GM12873 (cell line): ENCODE measurements around the gene NCR2.

Experiments used
- CTCF ChIP-seq: IDR thresholded peaks from 2 replicates; pipeline ENCODE4 v1.5.1; 2012; ENCODE audit warnings: low read depth, mild to moderate bottlenecking, moderate library complexity, low read length, control low read depth; ENCODE audit not compliant: insufficient read depth; ENCODE audit errors: missing control alignments

The NCR2 gene

GRCh38 chr6:41294214-41294872 is 41.1 kb upstream of the NCR2 start:
- TF ChIP-seq CTCF, result no peak

- TF ChIP-seq CTCF, result no peak
These were observed 36.5 kb upstream of the NCR2 start for GRCh38 chr6:41298785-41299502.

- no peak for TF ChIP-seq CTCF
These were observed 32.8 kb upstream of the NCR2 start for GRCh38 chr6:41302638-41303037.

GRCh38 chr6:41306187-41306854 is 29.1 kb upstream of the NCR2 start:
- TF ChIP-seq CTCF, result peak; percentile 67

GRCh38 chr6:41315203-41315602 is 20.2 kb upstream of the NCR2 start:
- no peak for TF ChIP-seq CTCF

GRCh38 chr6:41315943-41316620 is 19.3 kb upstream of the NCR2 start:
- no peak for TF ChIP-seq CTCF

GRCh38 chr6:41318261-41318653 is 17.2 kb upstream of the NCR2 start:
- TF ChIP-seq CTCF, result no peak
